GM18870 (cell line): ENCODE results near the gene MSANTD3.
"Not testable (repeated sequence)": the region's sequence is repeated elsewhere in the genome, so short reads cannot be mapped to it uniquely, and the experiment has no call there.

Experiments
- ATAC-seq: cut with Tn5 transposase; IDR thresholded peaks from one replicate; pipeline ENCODE4 v1.9.1; 2021; ENCODE audit warnings: moderate library complexity; ENCODE audit not compliant: unreplicated experiment

The MSANTD3 gene, protein sequence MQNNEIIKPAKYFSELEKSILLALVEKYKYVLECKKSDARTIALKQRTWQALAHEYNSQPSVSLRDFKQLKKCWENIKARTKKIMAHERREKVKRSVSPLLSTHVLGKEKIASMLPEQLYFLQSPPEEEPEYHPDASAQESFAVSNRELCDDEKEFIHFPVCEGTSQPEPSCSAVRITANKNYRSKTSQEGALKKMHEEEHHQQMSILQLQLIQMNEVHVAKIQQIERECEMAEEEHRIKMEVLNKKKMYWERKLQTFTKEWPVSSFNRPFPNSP

GRCh38 chr9:100426530-100427365 lies at the start of gene MSANTD3:
TSS of gene MSANTD3 (plus strand) at chr9:100427143. CDS start at chr9:100441939, 14,796 bp downstream.
- peak; percentile 36 for ATAC-seq

- no peak for ATAC-seq
Measured at GRCh38 chr9:100379862-100380261, 47.1 kb upstream of the MSANTD3 start.

DNA sequence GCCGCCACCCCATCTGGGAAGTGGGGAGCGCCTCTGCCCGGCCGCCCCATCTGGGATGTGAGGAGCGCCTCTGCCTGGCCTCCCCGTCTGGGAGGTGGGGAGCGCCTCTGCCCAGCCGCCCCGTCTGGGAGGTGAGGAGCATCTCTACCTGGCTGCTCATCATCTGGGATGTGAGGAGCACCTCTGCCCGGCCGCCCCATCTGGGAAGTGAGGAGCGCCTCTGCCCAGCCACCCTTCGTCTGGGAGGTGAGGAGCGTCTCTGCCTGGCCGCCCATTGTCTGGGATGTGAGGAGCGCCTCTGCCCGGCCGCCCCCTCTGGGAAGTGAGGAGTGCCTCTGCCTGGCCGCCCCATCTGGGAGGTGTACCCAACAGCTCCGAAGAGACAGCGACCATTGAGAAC lies 34.0 kb upstream of the MSANTD3 start:
- ATAC-seq, result not testable (repeated sequence)

DNA sequence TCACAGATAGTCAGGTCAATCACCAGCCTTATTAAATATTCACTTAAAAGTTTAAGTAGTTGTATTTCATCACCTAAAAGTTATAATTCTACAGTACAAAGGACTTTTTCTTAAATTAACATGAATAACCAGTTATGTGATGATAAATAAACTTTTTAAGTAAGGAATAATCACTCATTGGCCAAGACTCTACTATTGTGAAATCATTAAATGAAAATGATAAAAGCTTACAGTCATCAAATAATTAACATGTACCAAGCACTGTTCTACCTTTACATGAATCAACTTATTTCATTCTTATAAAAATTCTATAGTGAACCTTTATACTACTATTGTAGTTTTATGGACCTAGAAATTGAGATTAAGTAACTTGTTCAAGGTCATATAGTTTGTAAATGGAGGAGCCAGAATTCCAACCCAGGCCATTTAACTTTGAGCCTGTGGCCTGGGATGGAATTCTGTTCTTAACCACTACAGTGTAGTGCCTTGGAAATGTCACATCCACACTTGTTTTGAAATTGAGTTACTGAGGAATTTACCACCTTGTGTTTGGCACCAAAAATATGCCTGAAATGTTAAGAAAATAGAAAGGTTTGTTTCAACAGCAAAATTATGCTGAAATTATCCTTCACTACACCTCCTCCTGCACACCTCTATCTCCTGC lies 32.8 kb upstream of the MSANTD3 start:
- ATAC-seq, result no peak

- ATAC-seq, result no peak
Measured at GRCh38 chr9:100394816-100395215, 32.1 kb upstream of the MSANTD3 start.

DNA sequence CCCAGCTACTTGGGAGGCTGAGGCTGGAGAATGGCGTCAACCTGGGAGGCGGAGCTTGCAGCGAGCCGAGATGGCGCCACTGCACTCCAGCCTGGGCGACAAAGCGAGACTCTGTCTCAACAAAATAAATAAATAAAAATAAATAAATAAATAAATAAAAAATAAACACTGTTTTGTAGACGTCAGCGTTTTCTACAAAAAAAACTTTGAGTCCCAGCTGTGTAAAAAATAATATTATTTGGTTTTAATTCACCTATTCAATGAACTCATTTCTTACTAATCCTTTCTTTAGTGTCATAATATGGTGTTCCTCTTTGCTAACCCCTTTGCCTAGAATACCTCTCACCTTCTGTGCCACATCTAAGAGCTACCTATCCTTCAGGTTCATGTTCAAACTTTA lies 30.2 kb upstream of the MSANTD3 start:
- ATAC-seq, result no peak

- ATAC-seq, result no peak
Measured at GRCh38 chr9:100397529-100398266, 29.2 kb upstream of the MSANTD3 start.

DNA sequence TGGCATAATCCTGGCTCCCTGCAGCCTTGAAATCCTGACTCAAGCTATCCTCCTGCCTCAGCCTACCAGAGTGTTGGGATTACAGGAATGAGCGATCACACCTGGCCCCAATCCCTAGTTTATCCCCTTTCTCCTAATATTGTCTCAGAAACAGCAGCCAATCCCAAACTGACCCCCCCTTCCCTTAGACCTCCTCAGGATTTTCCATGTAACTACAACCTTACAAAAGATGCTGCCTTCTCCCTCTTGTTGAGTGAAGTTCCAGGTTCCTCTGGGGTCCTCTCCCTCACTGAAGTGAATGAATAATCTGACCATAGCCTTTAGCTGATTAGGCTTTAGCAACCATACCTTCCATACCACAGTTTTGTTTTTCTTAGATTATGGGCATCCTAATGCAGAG lies 25.9 kb upstream of the MSANTD3 start:
- no peak for ATAC-seq

DNA sequence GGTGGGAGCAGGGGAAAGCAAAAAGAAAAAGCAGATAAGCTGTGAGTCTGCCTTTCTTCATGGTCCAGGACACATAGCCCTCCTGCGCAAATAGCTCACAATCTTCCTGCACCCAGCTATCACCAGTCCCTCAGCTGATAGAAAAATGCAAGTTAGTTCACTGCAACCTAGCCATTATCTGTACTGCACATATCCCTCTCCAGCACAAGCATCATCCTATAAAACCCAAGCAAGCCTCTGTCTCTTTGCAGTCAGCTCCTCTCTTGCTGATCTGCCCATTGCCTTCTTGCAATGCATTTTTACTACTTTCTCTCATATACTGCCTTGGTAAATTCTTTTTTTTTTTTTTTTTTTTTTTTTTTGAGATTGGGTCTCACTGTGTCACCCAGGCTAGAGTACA lies 20.0 kb upstream of the MSANTD3 start:
- no peak for ATAC-seq

- no peak for ATAC-seq
Measured at GRCh38 chr9:100408546-100409175, 18.3 kb upstream of the MSANTD3 start.

- ATAC-seq, result no peak
Measured at GRCh38 chr9:100409176-100409556, 17.8 kb upstream of the MSANTD3 start.

DNA sequence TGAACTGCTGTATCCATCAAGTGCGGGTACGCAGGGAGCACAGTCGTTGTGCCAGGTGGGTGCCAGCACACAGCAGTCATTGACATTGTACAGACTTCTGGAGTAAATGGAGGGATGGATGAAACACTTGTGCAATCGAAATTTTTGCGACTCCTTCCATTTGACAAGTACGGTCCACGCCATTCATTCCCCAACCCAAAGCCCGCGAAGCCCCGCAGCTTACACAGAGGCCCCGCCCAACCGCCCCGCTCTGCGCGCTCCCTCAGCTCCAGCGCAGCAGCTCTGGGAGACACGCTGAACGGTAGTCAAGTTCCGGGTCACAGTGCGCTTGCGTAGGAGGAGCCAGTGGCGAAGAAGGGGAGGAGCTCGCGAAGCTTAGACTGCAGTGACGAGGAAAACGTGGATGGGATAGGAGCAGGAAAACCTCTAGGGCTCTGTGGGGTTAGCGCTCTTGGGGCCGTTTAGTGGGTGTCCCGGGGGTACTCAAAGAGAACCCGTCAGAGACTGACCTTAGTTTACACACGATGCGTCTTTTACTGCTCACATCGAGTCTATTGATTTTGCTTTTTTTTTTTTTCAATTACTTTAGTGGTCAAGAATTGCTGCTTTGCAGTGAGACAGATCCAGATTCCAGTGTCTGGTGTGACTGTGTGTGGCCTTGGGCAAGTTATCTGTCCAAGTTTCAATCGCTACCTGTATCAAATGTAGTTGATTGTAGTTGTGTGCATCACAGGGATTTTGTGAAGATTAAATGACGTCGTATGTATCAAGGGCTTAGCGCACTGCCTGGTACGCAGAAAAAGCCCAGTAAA lies 15.3 kb upstream of the MSANTD3 start:
- ATAC-seq, result peak; percentile 98

DNA sequence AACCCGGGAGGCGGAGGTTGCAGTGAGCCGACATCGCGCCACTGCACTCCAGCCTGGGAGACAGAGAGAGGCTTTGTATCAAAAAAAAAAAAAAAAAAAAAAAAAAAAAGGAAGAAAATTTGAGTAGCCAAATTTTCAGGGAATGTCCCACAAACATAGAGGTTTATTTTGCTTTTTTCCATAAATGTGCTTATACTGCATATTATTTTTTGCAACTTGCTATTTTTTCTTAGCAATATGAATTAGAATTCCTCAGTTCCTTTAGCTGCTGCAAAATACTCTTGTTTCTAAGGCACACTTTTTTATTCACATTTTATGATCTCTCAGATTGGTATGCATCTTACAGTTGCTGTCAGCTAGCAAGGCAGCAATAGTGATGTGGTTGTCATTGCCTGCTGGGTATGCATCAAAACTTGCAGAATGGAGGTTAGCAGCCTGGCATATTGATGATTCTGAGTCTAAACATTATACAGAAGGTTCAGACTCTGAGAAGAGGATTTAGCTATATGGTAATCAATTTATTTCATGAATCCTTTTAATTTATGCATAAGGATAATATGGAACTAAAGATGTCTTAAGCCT lies 13.0 kb upstream of the MSANTD3 start:
- ATAC-seq, result no peak

- no peak for ATAC-seq
Measured at GRCh38 chr9:100417815-100418214, 9.1 kb upstream of the MSANTD3 start.

- ATAC-seq, result no peak
Measured at GRCh38 chr9:100419166-100419565, 7.8 kb upstream of the MSANTD3 start.

GRCh38 chr9:100421116-100421515 lies 5.8 kb upstream of the MSANTD3 start:
- ATAC-seq, result not testable (repeated sequence)

DNA sequence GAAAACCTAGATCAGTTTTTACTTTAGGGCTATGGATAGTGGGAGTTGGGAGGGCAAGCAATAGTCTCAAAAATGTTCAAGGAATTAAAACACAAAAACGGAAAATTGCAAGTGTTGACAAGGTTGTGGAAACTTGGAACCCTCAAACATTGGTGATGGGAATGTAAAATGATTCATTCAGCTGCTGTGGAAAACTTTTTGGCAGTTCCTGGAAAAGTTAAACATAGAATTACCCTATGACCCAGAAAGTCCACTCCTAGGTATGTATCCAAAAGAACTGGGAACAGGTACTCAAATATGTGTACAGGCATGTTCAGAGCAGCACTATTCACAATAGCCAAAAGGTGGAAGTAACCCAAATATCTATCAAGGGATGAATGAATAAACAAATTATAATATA lies 1.2 kb upstream of the MSANTD3 start:
- ATAC-seq, result no peak

DNA sequence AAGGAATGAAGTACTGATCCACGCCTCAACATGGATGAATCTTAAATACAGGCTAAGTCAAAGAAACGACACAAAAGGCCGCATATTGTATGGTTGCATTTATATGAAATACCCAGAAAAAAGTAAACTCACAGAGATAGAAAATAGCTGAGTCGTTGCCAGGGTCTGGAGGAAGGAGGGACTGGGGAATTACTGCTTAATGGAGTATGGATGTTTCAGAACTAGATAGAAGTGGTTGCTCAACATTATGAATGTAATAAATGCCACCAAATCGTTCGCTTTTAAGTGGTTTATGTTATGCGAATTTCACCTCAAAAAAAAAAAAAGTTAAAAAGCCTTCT lies 784 bp upstream of the MSANTD3 start:
- no peak for ATAC-seq
